Ovary (tissue), 3 donors: ENCODE measurements around the gene CD81.

Source experiments
- EP300 ChIP-seq: sonication (generic); formaldehyde crosslinking; IDR thresholded peaks from one replicate; pipeline ENCODE4 v1.6.1; 2017; ENCODE audit warnings: antibody characterized with exemption
- POLR2A ChIP-seq: fragments of 450-650 bp; IDR thresholded peaks from one replicate; pipeline ENCODE4 v1.6.1; 2017; ENCODE audit warnings: antibody characterized with exemption, mild to moderate bottlenecking, moderate library complexity
- TF ChIP-seq, protein P1 (sequence below), 3 donors: fragments of 450-650 bp in 2 of 3; fragments of 200-600 bp in 1 of 3; IDR thresholded peaks; one replicate each; pipeline versions ENCODE4 v1.5.1 to v1.8.0; 2016 to 2022; ENCODE audit warnings: antibody characterized with exemption in 3 of 3, mild to moderate bottlenecking in 1 of 3
- donor health status: DM: no; HTN: no; CAD: no.

GRCh38 chr11:2427721-2428321 lies 50.7 kb downstream of the CD81 start:
- TF ChIP-seq, protein P1, sequence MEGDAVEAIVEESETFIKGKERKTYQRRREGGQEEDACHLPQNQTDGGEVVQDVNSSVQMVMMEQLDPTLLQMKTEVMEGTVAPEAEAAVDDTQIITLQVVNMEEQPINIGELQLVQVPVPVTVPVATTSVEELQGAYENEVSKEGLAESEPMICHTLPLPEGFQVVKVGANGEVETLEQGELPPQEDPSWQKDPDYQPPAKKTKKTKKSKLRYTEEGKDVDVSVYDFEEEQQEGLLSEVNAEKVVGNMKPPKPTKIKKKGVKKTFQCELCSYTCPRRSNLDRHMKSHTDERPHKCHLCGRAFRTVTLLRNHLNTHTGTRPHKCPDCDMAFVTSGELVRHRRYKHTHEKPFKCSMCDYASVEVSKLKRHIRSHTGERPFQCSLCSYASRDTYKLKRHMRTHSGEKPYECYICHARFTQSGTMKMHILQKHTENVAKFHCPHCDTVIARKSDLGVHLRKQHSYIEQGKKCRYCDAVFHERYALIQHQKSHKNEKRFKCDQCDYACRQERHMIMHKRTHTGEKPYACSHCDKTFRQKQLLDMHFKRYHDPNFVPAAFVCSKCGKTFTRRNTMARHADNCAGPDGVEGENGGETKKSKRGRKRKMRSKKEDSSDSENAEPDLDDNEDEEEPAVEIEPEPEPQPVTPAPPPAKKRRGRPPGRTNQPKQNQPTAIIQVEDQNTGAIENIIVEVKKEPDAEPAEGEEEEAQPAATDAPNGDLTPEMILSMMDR (IDR thresholded peaks at IDR 0.05) = no peak
- TF ChIP-seq POLR2A (no peak), EP300 (no peak)
